AG04450 (cell line): ENCODE results near the gene SHC4. TPM values are rescaled to one million over a fixed set of nuclear protein-coding genes. Genes with fewer than 3 reads are reported as not detected.

Source experiments
- CTCF ChIA-PET: fragments of 300-600, 350-600 bp; formaldehyde crosslinking; extraction: SDS; loops from one replicate; lab custom pipeline; 2022; ENCODE audit warnings: antibody characterized with exemption, inconsistent platforms; lab: Charles Lee
- POLR2A ChIA-PET: fragments of 350-600 bp; formaldehyde crosslinking; extraction: SDS; loops from one replicate; lab custom pipeline; 2021; ENCODE audit warnings: antibody characterized with exemption, inconsistent platforms; lab: Yijun Ruan, JAX
- DNase-seq: peaks from one replicate; pipeline ENCODE4 v3.0.0-alpha.2; 2011; ENCODE audit warnings: low read depth, low spot score
- H3K27ac ChIP-seq: one replicate; pipeline ENCODE4 v1.5.1; 2012; ENCODE audit warnings: low read depth, low read length, control low read depth
- H3K27me3 ChIP-seq: one replicate; pipeline ENCODE4 v1.6.0; 2012; ENCODE audit warnings: low read length; ENCODE audit not compliant: control insufficient read depth, insufficient read depth
- H3K4me3 ChIP-seq: 2 replicates; pipeline ENCODE4 v1.5.1; 2011; ENCODE audit warnings: mild to moderate bottlenecking, low read depth, low read length, control low read depth
- H3K9me3 ChIP-seq: 2 replicates; pipeline ENCODE4 v1.5.1; 2012; ENCODE audit warnings: low read length; ENCODE audit not compliant: control insufficient read depth, insufficient read depth
- polyA plus RNA-seq: library from polyadenylated mRNA; depleted of rRNA; stranded (reverse); fragments of >200 nt; gene quantifications from 2 replicates; pipeline ENCODE4 v1.2.3, GENCODE V29; 2011
- TF ChIP-seq, protein P1 (sequence below): IDR thresholded peaks from 2 replicates; pipeline ENCODE4 v1.5.1; 2011; ENCODE audit warnings: low read depth, low read length, control low read depth, inconsistent platforms

The SHC4 gene
- polyA plus RNA-seq, 1 experiment = 5.1 TPM

DNA sequence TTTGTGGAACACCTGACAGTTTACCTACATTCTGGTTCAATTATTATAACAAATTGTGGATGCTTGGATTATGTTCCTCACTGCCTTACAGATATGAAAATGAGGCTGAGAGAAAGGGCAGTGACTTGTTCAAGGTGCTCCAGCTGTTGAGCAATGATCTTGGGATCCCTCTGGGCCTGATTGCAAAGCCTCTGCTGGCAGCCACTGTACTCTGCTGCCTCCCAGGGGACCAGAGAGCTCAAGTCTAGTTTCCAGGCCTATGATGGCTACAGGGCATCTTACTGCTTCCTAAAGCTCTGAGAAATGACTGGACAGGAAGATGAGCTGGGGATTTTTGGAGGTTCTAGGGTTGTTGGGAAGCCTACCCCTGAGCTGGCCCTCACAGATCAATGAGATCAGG, 2.3 kb upstream of the SHC4 start:
- TF ChIP-seq, protein P1, sequence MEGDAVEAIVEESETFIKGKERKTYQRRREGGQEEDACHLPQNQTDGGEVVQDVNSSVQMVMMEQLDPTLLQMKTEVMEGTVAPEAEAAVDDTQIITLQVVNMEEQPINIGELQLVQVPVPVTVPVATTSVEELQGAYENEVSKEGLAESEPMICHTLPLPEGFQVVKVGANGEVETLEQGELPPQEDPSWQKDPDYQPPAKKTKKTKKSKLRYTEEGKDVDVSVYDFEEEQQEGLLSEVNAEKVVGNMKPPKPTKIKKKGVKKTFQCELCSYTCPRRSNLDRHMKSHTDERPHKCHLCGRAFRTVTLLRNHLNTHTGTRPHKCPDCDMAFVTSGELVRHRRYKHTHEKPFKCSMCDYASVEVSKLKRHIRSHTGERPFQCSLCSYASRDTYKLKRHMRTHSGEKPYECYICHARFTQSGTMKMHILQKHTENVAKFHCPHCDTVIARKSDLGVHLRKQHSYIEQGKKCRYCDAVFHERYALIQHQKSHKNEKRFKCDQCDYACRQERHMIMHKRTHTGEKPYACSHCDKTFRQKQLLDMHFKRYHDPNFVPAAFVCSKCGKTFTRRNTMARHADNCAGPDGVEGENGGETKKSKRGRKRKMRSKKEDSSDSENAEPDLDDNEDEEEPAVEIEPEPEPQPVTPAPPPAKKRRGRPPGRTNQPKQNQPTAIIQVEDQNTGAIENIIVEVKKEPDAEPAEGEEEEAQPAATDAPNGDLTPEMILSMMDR = peak; percentile 51
- Histone ChIP-seq H3K9me3 (no peaks in the 10 kb centered on the region), H3K4me3 (no peak overlapping the region), H3K27me3 (no peaks in the 10 kb centered on the region), H3K27ac (no peak overlapping the region)
- CTCF ChIA-PET = interaction anchor here (0.6 to 7.2 kb wide), 5 partner anchors 10 to 606 kb away, joined by 3 to 94 read pairs (median 4); no protein-coding TSS in a partner anchor
- DNase-seq = no peak
- POLR2A ChIA-PET = interaction anchor here (0.7 to 1.8 kb wide), 3 partner anchors 26 to 88 kb away, joined by 3 to 4 read pairs (median 4); partner anchors contain the start of gene EID1

DNA sequence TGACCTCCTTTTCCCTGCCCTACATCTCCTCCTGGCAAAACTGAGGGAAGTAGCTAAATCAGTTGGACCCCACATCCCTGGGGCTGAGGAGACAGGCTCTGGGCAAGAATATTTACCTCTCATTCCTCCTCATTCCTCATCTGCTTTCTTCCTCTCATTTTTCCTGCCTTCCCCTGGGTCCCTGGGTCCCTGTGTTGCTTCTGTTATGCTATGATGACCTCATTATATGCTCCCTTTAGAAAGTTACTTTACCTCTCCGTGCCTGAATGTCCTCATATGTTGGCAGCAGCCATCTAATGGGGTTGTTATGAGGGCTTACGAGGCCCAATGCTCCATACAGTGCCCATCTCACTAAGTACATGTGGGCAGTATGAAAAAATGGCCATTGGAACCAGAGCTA, 1.2 kb upstream of the SHC4 start:
- POLR2A ChIA-PET = no interaction called here
- TF ChIP-seq, protein P1 = no peak

GRCh38 chr15:48962662-48963523, 826 bp downstream of the SHC4 start:
- ChIA-PET POLR2A (interaction anchor here (1.4 to 1.5 kb wide), 3 partner anchors 13 to 85 kb away, joined by 4 to 6 read pairs (median 6); partner anchors contain the start of gene EID1), CTCF (interaction anchor here (0.6 to 7.2 kb wide), 8 partner anchors 9 to 183 kb away, joined by 3 to 94 read pairs (median 8); no protein-coding TSS in a partner anchor)
- no peak for DNase-seq
- Histone ChIP-seq H3K4me3 (peak overlapping the region; percentile 75), H3K27ac (peak overlapping the region; percentile 62), H3K27me3 (no peaks in the 10 kb centered on the region), H3K9me3 (no peaks in the 10 kb centered on the region)
- TF ChIP-seq, protein P1 = no peak

More for the DNA sequence above, 1.2 kb upstream of the SHC4 start:
- no peak for DNase-seq
- Histone ChIP-seq H3K9me3 (no peaks in the 10 kb centered on the region), H3K27me3 (no peaks in the 10 kb centered on the region), H3K27ac (no peak overlapping the region), H3K4me3 (no peak overlapping the region)
- CTCF ChIA-PET = interaction anchor here (1.1 to 7.2 kb wide), 4 partner anchors 11 to 458 kb away, joined by 3 to 94 read pairs (median 27); partner anchors contain the start of gene FGF7

GRCh38 chr15:48955967-48956366, 7.8 kb downstream of the SHC4 start:
- CTCF ChIA-PET = interaction anchor here (1.4 kb wide), 1 partner anchor 11 kb away, joined by 3 read pairs; no protein-coding TSS in a partner anchor
- TF ChIP-seq, protein P1 = no peak
- Histone ChIP-seq H3K9me3 (no peaks in the 10 kb centered on the region), H3K27me3 (no peaks in the 10 kb centered on the region), H3K4me3 (no peak overlapping the region), H3K27ac (no peak overlapping the region)
- POLR2A ChIA-PET = no interaction called here
- DNase-seq = no peak
